Body of pancreas (tissue), 4 donors: ENCODE data around the gene LIMK1.

ENCODE experiments used
- CTCF ChIP-seq, 7 experiments: fragments of 450-650 bp in 4 of 7; fragments of 200-600 bp in 3 of 7; sonication (generic) in 3 of 7; IDR thresholded peaks; one replicate each; pipeline ENCODE4 v1.5.1; 2016 to 2019; ENCODE audit warnings: antibody characterized with exemption in 7 of 7
- POLR2A ChIP-seq, 3 donors: fragments of 450-650 bp; IDR thresholded peaks; one replicate each; pipeline ENCODE4 v1.6.1; 2016; ENCODE audit warnings: antibody characterized with exemption in 3 of 3, mild to moderate bottlenecking in 2 of 3

GRCh38 chr7:74134117-74134620 lies 50.6 kb downstream of the LIMK1 start:
- no peak for TF ChIP-seq CTCF (IDR thresholded peaks at IDR 0.05)
- no peak for TF ChIP-seq POLR2A (IDR thresholded peaks at IDR 0.05)
